Esophagus muscularis mucosa (tissue), 4 donors: ENCODE measurements around the gene RAB11FIP3. TPM values are rescaled to one million over a fixed set of nuclear protein-coding genes. Genes with fewer than 3 reads are reported as not detected.

Experiments used
- DNase-seq: peaks from one replicate; pipeline ENCODE4 v3.0.0-alpha.2; 2017; ENCODE audit errors: extremely low spot score
- H3K27ac ChIP-seq, 4 donors: fragments of 200-600 bp; sonication (generic); replicated peaks in 1 of 4; 1 replicate in 3 of 4; 2 replicates in 1 of 4; pipeline ENCODE4 v1.5.1; 2016 to 2019; ENCODE audit warnings: mild to moderate bottlenecking in 1 of 4
- H3K27me3 ChIP-seq, 4 donors: fragments of 200-600 bp; sonication (generic); one replicate each; pipeline versions ENCODE4 v1.5.1 to v1.6.0; 2016 to 2019
- H3K36me3 ChIP-seq, 4 donors: fragments of 200-600 bp; sonication (generic); one replicate each; pipeline ENCODE4 v1.5.1; 2016 to 2019
- H3K4me1 ChIP-seq, 4 donors: fragments of 200-600 bp; sonication (generic); one replicate each; pipeline ENCODE4 v1.5.1; 2016 to 2019
- H3K4me3 ChIP-seq, 4 donors: fragments of 200-600 bp; sonication (generic); 1 replicate in 2 of 4; 2 replicates in 2 of 4; pipeline ENCODE4 v1.5.1; 2016 to 2019; ENCODE audit warnings: mild to moderate bottlenecking in 4 of 4, moderate library complexity in 1 of 4
- H3K9me3 ChIP-seq, 4 donors: fragments of 200-600 bp; sonication (generic); 1 replicate in 3 of 4; 2 replicates in 1 of 4; pipeline ENCODE4 v1.5.1; 2016 to 2019
- EP300 ChIP-seq: sonication (generic); formaldehyde crosslinking; IDR thresholded peaks from one replicate; pipeline ENCODE4 v1.6.1; 2017; ENCODE audit warnings: antibody characterized with exemption
- POLR2A ChIP-seq: fragments of 450-650 bp; IDR thresholded peaks from one replicate; pipeline ENCODE4 v1.6.1; 2017; ENCODE audit warnings: antibody characterized with exemption, moderate library complexity, mild to moderate bottlenecking, low read depth
- POLR2AphosphoS5 ChIP-seq, 2 donors: sonication (generic); formaldehyde crosslinking; IDR thresholded peaks; one replicate each; pipeline ENCODE4 v1.6.1; 2017; ENCODE audit warnings: antibody characterized with exemption in 2 of 2
- WGBS: methylation state at CpG from one replicate; pipeline ENCODE4 v1.1.5; 2018; 5-methylcytosine and 5-hydroxymethylcytosine counted together
- intact Hi-C: fragments of 100-400 bp; cut with DNase I; formaldehyde crosslinking; loops from one replicate; pipeline ENCODE4 v1.15.1; 2023
- small RNA-seq, 3 donors: library from RNA; depleted of rRNA; stranded (forward); fragments of <200 nt; gene quantifications; one replicate each; pipeline ENCODE3, GENCODE V24; 2016
- total RNA-seq, 4 donors: library from RNA; depleted of rRNA; stranded (reverse); fragments of >200 nt; gene quantifications; one replicate each; pipeline versions ENCODE4 v1.1.0 to v1.2.1, GENCODE V29; 2016

RAB11FIP3 gene
- total RNA-seq, 4 donors from 2014 or later, result 50.3 to 77.9 (median 58.8) TPM

DNA sequence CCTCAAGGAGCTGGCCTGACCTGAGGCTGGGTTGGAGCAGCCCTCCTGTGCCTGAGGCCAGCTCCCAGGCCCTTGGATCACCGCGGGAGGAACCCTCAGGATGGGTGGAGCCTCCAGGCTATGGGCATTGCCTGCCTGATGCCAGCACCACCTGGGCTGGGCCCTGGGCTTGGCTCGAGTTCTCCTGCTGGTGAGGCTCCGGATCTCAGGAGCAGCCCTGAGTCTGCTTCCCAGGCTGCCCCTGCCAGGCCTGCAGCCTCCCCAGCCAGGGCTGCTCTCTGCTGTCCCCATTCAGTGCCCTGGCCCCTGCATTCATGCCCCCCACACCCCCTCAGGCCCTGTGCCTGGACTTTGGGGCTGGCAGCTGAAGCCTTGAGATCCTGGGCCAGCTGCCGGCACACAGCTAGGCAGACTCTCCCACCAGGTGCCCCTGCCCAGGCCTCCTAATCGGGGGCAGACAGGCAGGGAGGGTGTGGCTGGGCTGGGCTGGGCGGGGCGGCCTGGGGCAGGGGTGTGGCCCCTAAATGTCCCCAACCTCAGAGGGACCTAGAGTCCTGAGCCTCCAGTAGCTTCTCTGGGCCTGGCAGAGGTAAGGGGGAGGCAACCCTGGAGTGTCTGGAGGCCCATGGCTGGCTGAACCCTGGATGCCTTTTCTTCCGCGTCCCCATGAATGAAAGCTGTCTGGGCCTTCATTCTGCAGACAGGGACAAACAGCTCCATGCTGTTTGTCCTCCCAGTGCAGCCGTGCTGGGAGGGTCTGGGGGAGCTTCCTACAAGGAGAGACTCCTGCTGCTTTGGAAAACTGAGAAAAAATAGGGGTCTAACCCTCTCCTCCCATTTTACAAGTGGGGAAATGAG lies 143.2 kb downstream of the RAB11FIP3 start:
- Histone ChIP-seq H3K4me1 (peaks cover 44 to 80% (median 58%) of the 10 kb centered on the region in 4 donors), H3K9me3 (no peaks in the 10 kb centered on the region), H3K36me3 (peaks cover 0 to 14% (median under 1%) of the 10 kb centered on the region in 4 donors), H3K27me3 (peaks cover 0 to 19% (median 0%) of the 10 kb centered on the region in 4 donors), H3K4me3 (peak overlapping the region; percentile 81 to 99 (median 90)), H3K27ac (peak overlapping the region; percentile 75 to 83 (median 80))
- intact Hi-C loops, result no loop called here
- no peak for DNase-seq
- WGBS, result 90% methylated on average over 6 of the region's 11 CpGs
- TF ChIP-seq EP300, result no peak

DNA sequence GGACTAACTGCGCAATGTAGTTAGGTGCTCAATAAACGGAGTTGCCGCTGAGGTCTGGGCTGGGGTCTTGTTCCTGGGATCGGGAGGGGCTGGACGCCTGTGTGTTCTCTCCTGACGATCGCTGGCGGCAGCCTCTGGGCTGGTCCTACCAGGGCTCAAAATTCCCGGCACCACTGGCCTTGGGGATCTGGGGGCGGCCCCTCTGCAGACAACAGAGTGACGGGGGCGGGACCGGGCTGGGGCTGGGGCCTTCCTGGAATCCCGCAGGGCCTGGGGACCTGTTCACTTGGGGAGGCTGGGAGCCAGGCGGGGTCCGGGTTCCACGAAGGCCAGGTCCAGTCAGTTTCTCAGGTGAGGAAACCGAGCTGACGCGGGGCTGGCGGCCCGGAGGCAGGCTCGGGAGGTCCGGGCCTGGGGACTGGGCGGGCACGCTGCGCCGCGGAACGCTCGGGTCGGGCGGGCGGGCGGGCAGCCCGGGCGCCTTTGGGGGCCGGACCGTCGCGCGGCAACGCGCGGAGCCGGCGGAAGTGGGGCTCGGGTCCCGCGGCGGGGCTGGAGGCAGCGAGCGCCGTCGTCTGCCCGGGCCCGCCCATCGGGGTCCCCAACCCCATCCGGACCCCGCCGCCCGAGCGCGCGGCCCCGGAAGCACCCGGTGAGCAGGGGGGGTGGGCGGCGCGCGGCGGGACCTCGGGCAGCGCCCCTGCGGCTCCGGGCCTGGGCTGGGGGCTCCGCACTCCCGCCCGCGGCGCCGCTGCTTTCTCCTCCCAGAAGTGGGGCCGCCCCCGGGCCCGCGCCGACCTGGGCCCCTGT lies 144.2 kb downstream of the RAB11FIP3 start, which contains the start of gene PIGQ:
TSS of gene PIGQ (plus strand) at position 524 of the 810 bp plus-strand sequence. CDS start 4,107 bp downstream, outside the sequence.
- WGBS, result 3% methylated on average over 30 of the region's 87 CpGs
- Histone ChIP-seq H3K9me3 (no peaks in the 10 kb centered on the region), H3K27ac (peak within 1 kb of the TSS; percentile 75 to 83 (median 80)), H3K4me3 (peak within 1 kb of the TSS; percentile 81 to 99 (median 90)), H3K4me1 (peaks cover 44 to 80% (median 58%) of the 10 kb centered on the region in 4 donors), H3K27me3 (peaks cover 0 to 9% (median 0%) of the 10 kb centered on the region in 4 donors), H3K36me3 (peaks cover 0 to 25% (median 10%) of the 10 kb centered on the region in 4 donors)
- peak; percentile 95 for DNase-seq
- no peak for TF ChIP-seq POLR2A
- TF ChIP-seq POLR2AphosphoS5 (IDR thresholded peaks at IDR 0.05), result peak in 1 of 2 donors; percentile 39
- intact Hi-C loops, result no loop called here

Small RNA genes within 50 kb of the gene (small RNA-seq; reads per million reads assigned to genes)
- 0 to 0.56 (median 0.17) reads per million in 3 donors for gene MIR3176
- 0 reads per million in 3 donors for gene MIR5587
- 0 reads per million in 3 donors for gene RF00019
- 0 reads per million in 3 donors for gene Z98883.1

Other genes starting within 250 kb of the RAB11FIP3 start
- 100 to 1,000 TPM in 1 of 4 donors, 10 to 100 TPM in 2, not detected in 1; 72.4 to 906 (median 98.6) TPM for gene HBA1, start 249.0 kb upstream of the RAB11FIP3 start, total RNA-seq
- gene HBQ1, start 245.2 kb upstream of the RAB11FIP3 start, total RNA-seq, result 1 to 10 TPM in 1 of 4 donors, not detected in 3; 1.2 TPM
- gene LUC7L, start 196.2 kb upstream of the RAB11FIP3 start, total RNA-seq, result 10 to 100 TPM; 34.8 to 60.6 (median 50.2) TPM
- gene FAM234A, start 190.8 kb upstream of the RAB11FIP3 start, total RNA-seq, result 100 to 1,000 TPM in 1 of 4 donors, 10 to 100 TPM in 3; 61.0 to 129 (median 78.1) TPM
- gene RGS11, start 149.7 kb upstream of the RAB11FIP3 start, total RNA-seq, result 10 to 100 TPM in 2 of 4 donors, 1 to 10 TPM in 2; 7.1 to 18.2 (median 11.0) TPM
- gene ARHGDIG, start 145.1 kb upstream of the RAB11FIP3 start, total RNA-seq, result 1 to 10 TPM in 3 of 4 donors, under 1 TPM in 1; 0.80 to 4.8 (median 3.0) TPM
- 1 to 10 TPM in 2 of 4 donors, under 1 TPM in 1, not detected in 1; 0.23 to 1.2 (median 1.0) TPM for gene PDIA2, start 142.5 kb upstream of the RAB11FIP3 start, total RNA-seq
- 10 to 100 TPM; 24.1 to 56.2 (median 44.1) TPM for gene AXIN1, start 72.9 kb upstream of the RAB11FIP3 start, total RNA-seq
- gene MRPL28, start 55.1 kb upstream of the RAB11FIP3 start, total RNA-seq, result 10 to 100 TPM; 53.6 to 93.8 (median 69.5) TPM
- 10 to 100 TPM; 32.8 to 53.5 (median 46.3) TPM for gene PGAP6, start 43.7 kb upstream of the RAB11FIP3 start, total RNA-seq
- gene NME4, start 28.4 kb upstream of the RAB11FIP3 start, total RNA-seq, result 100 to 1,000 TPM; 114 to 158 (median 124) TPM
- 10 to 100 TPM; 11.8 to 18.3 (median 17.4) TPM for gene DECR2, start 23.8 kb upstream of the RAB11FIP3 start, total RNA-seq
- gene CAPN15, start 102.1 kb downstream of the RAB11FIP3 start, total RNA-seq, result 10 to 100 TPM; 24.9 to 44.7 (median 43.3) TPM
- not detected for gene PRR35, start 134.7 kb downstream of the RAB11FIP3 start, total RNA-seq
- gene NHLRC4, start 141.4 kb downstream of the RAB11FIP3 start, total RNA-seq, result 1 to 10 TPM; 1.2 to 2.6 (median 1.9) TPM
- gene PIGQ, start 144.3 kb downstream of the RAB11FIP3 start, total RNA-seq, result 10 to 100 TPM; 36.1 to 46.4 (median 40.7) TPM
- gene RAB40C, start 164.4 kb downstream of the RAB11FIP3 start, total RNA-seq, result 10 to 100 TPM; 20.8 to 25.3 (median 23.0) TPM
- under 1 TPM; 0.33 to 0.80 (median 0.43) TPM for gene WFIKKN1, start 205.3 kb downstream of the RAB11FIP3 start, total RNA-seq
- 100 to 1,000 TPM; 129 to 166 (median 142) TPM for gene METTL26, start 210.7 kb downstream of the RAB11FIP3 start, total RNA-seq
- gene MCRIP2, start 216.2 kb downstream of the RAB11FIP3 start, total RNA-seq, result 10 to 100 TPM; 50.7 to 65.4 (median 59.1) TPM
- gene WDR90, start 223.7 kb downstream of the RAB11FIP3 start, total RNA-seq, result 10 to 100 TPM in 3 of 4 donors, 1 to 10 TPM in 1; 8.2 to 22.7 (median 16.5) TPM
- 10 to 100 TPM; 34.5 to 67.5 (median 58.6) TPM for gene RHOT2, start 242.5 kb downstream of the RAB11FIP3 start, total RNA-seq